Measurements from ENCODE around the gene ZNF366.

The ZNF366 gene

GRCh38 chr5:72519111-72519510 lies 11.9 kb upstream of the ZNF366 start:
- no peak for DNase-seq

GRCh38 chr5:72518001-72518683 lies 10.9 kb upstream of the ZNF366 start:
- DNase-seq: no peak

GRCh38 chr5:72516916-72517315 lies 9.7 kb upstream of the ZNF366 start:
- DNase-seq: no peak

- DNase-seq: no peak
Observed at GRCh38 chr5:72515211-72515610, 8.0 kb upstream of the ZNF366 start.

GRCh38 chr5:72512593-72512860 lies 5.3 kb upstream of the ZNF366 start:
- DNase-seq: no peak

- no peak for DNase-seq
Observed at GRCh38 chr5:72511774-72512592, 4.8 kb upstream of the ZNF366 start.

GRCh38 chr5:72511366-72511765 lies 4.2 kb upstream of the ZNF366 start:
- DNase-seq: no peak

- DNase-seq: no peak
Observed at GRCh38 chr5:72510610-72511181, 3.5 kb upstream of the ZNF366 start.

GRCh38 chr5:72509401-72509800 lies 2.2 kb upstream of the ZNF366 start:
- DNase-seq: no peak

- DNase-seq: no peak
Observed at GRCh38 chr5:72508241-72509170, 1.3 kb upstream of the ZNF366 start.

GRCh38 chr5:72507907-72508238 lies 663 bp upstream of the ZNF366 start:
- no peak for DNase-seq

- DNase-seq: no peak
Observed at GRCh38 chr5:72506158-72506549, 1.1 kb downstream of the ZNF366 start.

- no peak for DNase-seq
Observed at GRCh38 chr5:72505539-72506157, 1.6 kb downstream of the ZNF366 start.

GRCh38 chr5:72505016-72505415 lies 2.2 kb downstream of the ZNF366 start:
- no peak for DNase-seq

GRCh38 chr5:72503888-72504491 lies 3.2 kb downstream of the ZNF366 start:
- no peak for DNase-seq

- DNase-seq: no peak
Observed at GRCh38 chr5:72501488-72501887, 5.7 kb downstream of the ZNF366 start.

- DNase-seq: no peak
Observed at GRCh38 chr5:72499730-72500129, 7.5 kb downstream of the ZNF366 start.

GRCh38 chr5:72499090-72499489 lies 8.1 kb downstream of the ZNF366 start:
- DNase-seq: no peak

- DNase-seq: no peak
Observed at GRCh38 chr5:72498284-72498683, 8.9 kb downstream of the ZNF366 start.

GRCh38 chr5:72497823-72498222 lies 9.4 kb downstream of the ZNF366 start:
- no peak for DNase-seq

- DNase-seq: no peak
Observed at GRCh38 chr5:72495410-72495809, 11.8 kb downstream of the ZNF366 start.

GRCh38 chr5:72494623-72495124 lies 12.5 kb downstream of the ZNF366 start:
- DNase-seq: no peak

All from COR-L47 (cell line).